ENCODE measurements around the gene PARD3.

GRCh38 chr10:34484164-34484563 is 330.9 kb downstream of the PARD3 start:
- TF ChIP-seq, protein P1, sequence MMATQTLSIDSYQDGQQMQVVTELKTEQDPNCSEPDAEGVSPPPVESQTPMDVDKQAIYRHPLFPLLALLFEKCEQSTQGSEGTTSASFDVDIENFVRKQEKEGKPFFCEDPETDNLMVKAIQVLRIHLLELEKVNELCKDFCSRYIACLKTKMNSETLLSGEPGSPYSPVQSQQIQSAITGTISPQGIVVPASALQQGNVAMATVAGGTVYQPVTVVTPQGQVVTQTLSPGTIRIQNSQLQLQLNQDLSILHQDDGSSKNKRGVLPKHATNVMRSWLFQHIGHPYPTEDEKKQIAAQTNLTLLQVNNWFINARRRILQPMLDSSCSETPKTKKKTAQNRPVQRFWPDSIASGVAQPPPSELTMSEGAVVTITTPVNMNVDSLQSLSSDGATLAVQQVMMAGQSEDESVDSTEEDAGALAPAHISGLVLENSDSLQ (IDR thresholded peaks at IDR 0.05), result no peak
- TF ChIP-seq HDGF (IDR thresholded peaks at IDR 0.05; ENCODE audit: borderline replicate concordance) (no peak), SP1 (IDR thresholded peaks at IDR 0.05) (no peak), BHLHE40 (IDR thresholded peaks at IDR 0.05; ENCODE audit: borderline replicate concordance) (no peak), FOXK2 (IDR thresholded peaks at IDR 0.05) (no peak), FOXM1 (IDR thresholded peaks at IDR 0.05; ENCODE audit: borderline replicate concordance) (no peak), ZNF384 (IDR thresholded peaks at IDR 0.05) (no peak), FOXA1 (IDR thresholded peaks at IDR 0.05) (no peak), TARDBP (IDR thresholded peaks at IDR 0.05) (no peak), L3MBTL2 (conservative IDR thresholded peaks at IDR 0.05) (no peak), NFRKB (IDR thresholded peaks at IDR 0.05) (no peak), LEF1 (IDR thresholded peaks at IDR 0.05; ENCODE audit: borderline replicate concordance) (no peak), CTBP1 (IDR thresholded peaks at IDR 0.05; ENCODE audit: borderline replicate concordance) (no peak)
